Tibial nerve (tissue), 4 donors: Measurements from ENCODE around the gene CFAP97.

Source experiments
- EP300 ChIP-seq, 2 donors: sonication (generic); formaldehyde crosslinking; IDR thresholded peaks; one replicate each; pipeline ENCODE4 v1.6.1; 2017; ENCODE audit warnings: antibody characterized with exemption in 2 of 2, mild to moderate bottlenecking in 1 of 2
- TF ChIP-seq, protein P1 (sequence below), 5 experiments: fragments of 200-600 bp in 3 of 5; fragments of 450-650 bp in 2 of 5; sonication (generic) in 3 of 5; IDR thresholded peaks; one replicate each; pipeline ENCODE4 v1.5.1; 2016 to 2019; ENCODE audit warnings: antibody characterized with exemption in 5 of 5, mild to moderate bottlenecking in 3 of 5, moderate library complexity in 2 of 5

DNA sequence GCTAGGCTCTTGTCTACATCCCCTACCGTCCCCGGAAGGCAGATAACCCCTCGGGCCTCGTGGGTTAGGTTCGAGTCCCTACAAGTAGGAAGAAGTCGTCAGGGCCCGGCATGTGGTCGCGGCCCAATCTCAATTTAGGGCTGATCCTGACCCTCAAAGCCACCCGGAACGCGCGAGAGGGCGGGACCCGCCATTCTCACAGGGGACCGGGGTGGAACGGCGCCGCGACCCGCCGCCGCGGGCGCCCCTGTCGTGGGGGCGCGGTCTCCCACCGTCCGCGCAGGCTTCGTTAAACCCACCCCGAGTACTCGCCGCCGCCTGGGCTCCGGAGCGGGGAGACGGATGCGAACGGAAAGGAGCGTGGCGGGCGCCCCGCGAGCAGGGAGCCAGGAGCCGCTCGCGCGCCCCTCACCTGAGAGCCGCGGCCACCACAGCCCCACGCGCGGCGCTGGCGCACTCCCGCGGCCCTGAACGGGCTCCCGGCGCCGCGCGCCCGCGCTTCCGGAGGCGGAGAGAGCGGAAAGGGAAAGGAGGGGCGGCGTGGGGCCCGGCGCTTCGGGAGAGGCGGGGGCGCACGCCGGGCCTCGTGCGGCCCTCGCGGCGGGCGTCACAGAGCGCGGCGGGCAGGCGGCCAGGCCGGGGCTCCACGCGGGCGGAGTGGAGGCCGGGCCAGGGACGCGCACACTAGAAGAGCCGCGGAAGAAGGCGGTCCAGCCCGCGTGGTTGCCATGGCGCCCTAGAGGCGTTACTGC lies at the start of gene CFAP97:
- TF ChIP-seq, protein P1, sequence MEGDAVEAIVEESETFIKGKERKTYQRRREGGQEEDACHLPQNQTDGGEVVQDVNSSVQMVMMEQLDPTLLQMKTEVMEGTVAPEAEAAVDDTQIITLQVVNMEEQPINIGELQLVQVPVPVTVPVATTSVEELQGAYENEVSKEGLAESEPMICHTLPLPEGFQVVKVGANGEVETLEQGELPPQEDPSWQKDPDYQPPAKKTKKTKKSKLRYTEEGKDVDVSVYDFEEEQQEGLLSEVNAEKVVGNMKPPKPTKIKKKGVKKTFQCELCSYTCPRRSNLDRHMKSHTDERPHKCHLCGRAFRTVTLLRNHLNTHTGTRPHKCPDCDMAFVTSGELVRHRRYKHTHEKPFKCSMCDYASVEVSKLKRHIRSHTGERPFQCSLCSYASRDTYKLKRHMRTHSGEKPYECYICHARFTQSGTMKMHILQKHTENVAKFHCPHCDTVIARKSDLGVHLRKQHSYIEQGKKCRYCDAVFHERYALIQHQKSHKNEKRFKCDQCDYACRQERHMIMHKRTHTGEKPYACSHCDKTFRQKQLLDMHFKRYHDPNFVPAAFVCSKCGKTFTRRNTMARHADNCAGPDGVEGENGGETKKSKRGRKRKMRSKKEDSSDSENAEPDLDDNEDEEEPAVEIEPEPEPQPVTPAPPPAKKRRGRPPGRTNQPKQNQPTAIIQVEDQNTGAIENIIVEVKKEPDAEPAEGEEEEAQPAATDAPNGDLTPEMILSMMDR (IDR thresholded peaks at IDR 0.05): peak in 1 of 5 experiments; percentile 36
- TF ChIP-seq EP300 (IDR thresholded peaks at IDR 0.05): peak in 1 of 2 donors; percentile 67
